CD4-positive, alpha-beta T cell treated with Interferon gamma for 1 hour (primary cell): ENCODE results near the gene CFAP410.
"Not testable (repeated sequence)": the region's sequence is repeated elsewhere in the genome, so short reads cannot be mapped to it uniquely, and the experiment has no call there.

Source experiments
- DNase-seq: peaks from one replicate; pipeline ENCODE4 v3.0.0-alpha.2; 2020

Gene CFAP410

GRCh38 chr21:44349847-44350772, 10.9 kb upstream of the CFAP410 start:
- no peak for DNase-seq

GRCh38 chr21:44349416-44349846, 10.2 kb upstream of the CFAP410 start:
- no peak for DNase-seq

- no peak for DNase-seq
Observed at GRCh38 chr21:44348861-44349260, 9.7 kb upstream of the CFAP410 start.

GRCh38 chr21:44347911-44348451, 8.8 kb upstream of the CFAP410 start:
- DNase-seq: no peak

- no peak for DNase-seq
Observed at GRCh38 chr21:44345495-44345894, 6.3 kb upstream of the CFAP410 start.

GRCh38 chr21:44344541-44345183, 5.5 kb upstream of the CFAP410 start:
- DNase-seq: no peak

- not testable (repeated sequence) for DNase-seq
Observed at GRCh38 chr21:44342981-44343380, 3.8 kb upstream of the CFAP410 start.

- DNase-seq: not testable (repeated sequence)
Observed at GRCh38 chr21:44341726-44342458, 2.7 kb upstream of the CFAP410 start.

GRCh38 chr21:44337941-44338895, 972 bp downstream of the CFAP410 start:
- no peak for DNase-seq

- DNase-seq: no peak
Observed at GRCh38 chr21:44337449-44337848, 1.7 kb downstream of the CFAP410 start.

- DNase-seq: no peak
Observed at GRCh38 chr21:44335266-44336059, 3.7 kb downstream of the CFAP410 start.

GRCh38 chr21:44334329-44335030, 4.7 kb downstream of the CFAP410 start:
- DNase-seq: no peak

- DNase-seq: no peak
Observed at GRCh38 chr21:44333509-44334328, 5.5 kb downstream of the CFAP410 start.

- DNase-seq: no peak
Observed at GRCh38 chr21:44332965-44333364, 6.2 kb downstream of the CFAP410 start.

GRCh38 chr21:44332383-44332782, 6.8 kb downstream of the CFAP410 start:
- DNase-seq: no peak

GRCh38 chr21:44331650-44332307, 7.4 kb downstream of the CFAP410 start:
- DNase-seq: no peak

- no peak for DNase-seq
Observed at GRCh38 chr21:44331209-44331608, 8.0 kb downstream of the CFAP410 start.

GRCh38 chr21:44330698-44331097, 8.5 kb downstream of the CFAP410 start:
- no peak for DNase-seq
